IMR-90 (cell line): Measurements from ENCODE around the gene PARD3. TPM values are rescaled to one million over a fixed set of nuclear protein-coding genes. Genes with fewer than 3 reads are reported as not detected.

ENCODE experiments used
- ATAC-seq: fragments of 200-7000 bp; cut with Tn5 transposase; 2 replicates; pipeline ENCODE4 v1.9.1; 2020; ENCODE audit warnings: low read depth, mild to moderate bottlenecking, moderate library complexity
- BruUV-seq: library from RNA; stranded (reverse); fragments of 400-500 nt; replicated peaks from 2 replicates; lab custom pipeline; 2021; lab: Mats Ljungman, UMichigan
- CTCF ChIA-PET: fragments of 300-600 bp; formaldehyde crosslinking; extraction: SDS; loops from one replicate; lab custom pipeline; 2021; ENCODE audit warnings: antibody characterized with exemption; lab: Yijun Ruan, JAX
- POLR2A ChIA-PET: fragments of 300-600 bp; sonication (Branson Sonifier 250); formaldehyde crosslinking; loops from one replicate; lab custom pipeline; 2022; ENCODE audit warnings: antibody characterized with exemption; ENCODE audit not compliant: unreplicated experiment; lab: Charles Lee
- DNase-seq: peaks from one replicate; pipeline ENCODE4 v3.0.0; 2013
- H2AFZ ChIP-seq: replicated peaks from 2 replicates; pipeline ENCODE3; 2013; ENCODE audit warnings: low read length, mild to moderate bottlenecking; ENCODE audit not compliant: poor library complexity
- H2AK5ac ChIP-seq: 2 replicates; pipeline ENCODE4 v1.6.1; 2013; ENCODE audit warnings: low read depth, low read length, inconsistent platforms
- H2AK9ac ChIP-seq: replicated peaks from 2 replicates; pipeline ENCODE3; 2013; ENCODE audit warnings: mild to moderate bottlenecking, low read depth, low read length, moderate library complexity; ENCODE audit not compliant: poor library complexity
- H2BK120ac ChIP-seq: 2 replicates; pipeline ENCODE4 v1.6.1; 2013; ENCODE audit warnings: low read depth, low read length, inconsistent platforms
- H2BK15ac ChIP-seq: 3 replicates; pipeline ENCODE4 v1.6.1; 2013; ENCODE audit warnings: low read depth, low read length, inconsistent platforms
- H2BK20ac ChIP-seq: 2 replicates; pipeline ENCODE4 v1.6.1; 2013; ENCODE audit warnings: low read depth, mild to moderate bottlenecking, inconsistent platforms, low read length, moderate library complexity
- H2BK5ac ChIP-seq: 2 replicates; pipeline ENCODE4 v1.6.1; 2013; ENCODE audit warnings: mild to moderate bottlenecking, low read depth, low read length, inconsistent platforms; ENCODE audit not compliant: poor library complexity, severe bottlenecking
- H3K14ac ChIP-seq: replicated peaks from 2 replicates; pipeline ENCODE4 v1.6.1; 2013; ENCODE audit warnings: low read depth, low read length, inconsistent platforms
- H3K18ac ChIP-seq: 2 replicates; pipeline ENCODE4 v1.6.1; 2013; ENCODE audit warnings: low read depth, low read length, control low read depth
- H3K23ac ChIP-seq: 2 replicates; pipeline ENCODE4 v1.6.1; 2013; ENCODE audit warnings: low read depth, low read length, inconsistent platforms
- H3K27ac ChIP-seq: 2 replicates; pipeline ENCODE4 v1.5.1; 2013; ENCODE audit warnings: mild to moderate bottlenecking, control low read depth, low read length; ENCODE audit not compliant: insufficient read depth
- H3K27me3 ChIP-seq: 2 replicates; pipeline ENCODE4 v1.6.1; 2013; ENCODE audit warnings: low read length; ENCODE audit not compliant: control insufficient read depth, insufficient read depth
- H3K36me3 ChIP-seq: 2 replicates; pipeline ENCODE4 v1.6.1; 2013; ENCODE audit warnings: low read length, mixed read lengths; ENCODE audit not compliant: control insufficient read depth, insufficient read depth
- H3K4ac ChIP-seq: 2 replicates; pipeline ENCODE4 v1.6.1; 2013; ENCODE audit warnings: low read depth, low read length, inconsistent platforms
- H3K4me1 ChIP-seq: 2 replicates; pipeline ENCODE4 v1.6.1; 2013; ENCODE audit warnings: low read length, mixed read lengths; ENCODE audit not compliant: control insufficient read depth, insufficient read depth
- H3K4me2 ChIP-seq: 2 replicates; pipeline ENCODE4 v1.6.1; 2013; ENCODE audit warnings: low read depth, mild to moderate bottlenecking, control low read depth, low read length, moderate library complexity
- H3K4me3 ChIP-seq: 2 replicates; pipeline ENCODE4 v1.5.1; 2013; ENCODE audit warnings: low read depth, mild to moderate bottlenecking, control low read depth, low read length, moderate library complexity; ENCODE audit not compliant: insufficient read depth
- H3K56ac ChIP-seq: 2 replicates; pipeline ENCODE4 v1.6.1; 2013; ENCODE audit warnings: low read length, inconsistent platforms; ENCODE audit not compliant: insufficient read depth; ENCODE audit errors: extremely low read depth
- H3K79me1 ChIP-seq, 2 experiments: 2 replicates each; pipeline ENCODE4 v1.6.1; 2013; ENCODE audit warnings: low read length in 2 of 2, inconsistent platforms in 1 of 2, low read depth in 1 of 2
- H3K9ac ChIP-seq: 2 replicates; pipeline ENCODE4 v1.6.1; 2013; ENCODE audit warnings: low read depth, low read length, control low read depth
- H3K9me1 ChIP-seq: 2 replicates; pipeline ENCODE4 v1.6.1; 2013; ENCODE audit warnings: low read length, inconsistent platforms; ENCODE audit not compliant: insufficient read depth
- H3K9me3 ChIP-seq: 2 replicates; pipeline ENCODE4 v1.6.1; 2013; ENCODE audit warnings: low read length; ENCODE audit not compliant: control insufficient read depth, insufficient read depth
- H4K20me1 ChIP-seq: 2 replicates; pipeline ENCODE4 v1.6.1; 2013; ENCODE audit warnings: low read length, inconsistent platforms; ENCODE audit not compliant: insufficient read depth
- H4K5ac ChIP-seq: 2 replicates; pipeline ENCODE4 v1.6.1; 2013; ENCODE audit warnings: mild to moderate bottlenecking, low read depth, low read length, control low read depth
- H4K8ac ChIP-seq, 2 experiments: 2 replicates each; pipeline ENCODE4 v1.6.1; 2013; ENCODE audit warnings: low read depth in 2 of 2, low read length in 2 of 2, control low read depth in 1 of 2, inconsistent platforms in 1 of 2
- H4K91ac ChIP-seq: 2 replicates; pipeline ENCODE4 v1.6.1; 2013; ENCODE audit warnings: low read depth, low read length, inconsistent platforms; ENCODE audit not compliant: insufficient read depth
- BHLHE40 ChIP-seq: fragments of 150-350 bp; IDR thresholded peaks from 2 replicates; pipeline ENCODE4 v1.6.1; 2016; ENCODE audit warnings: mild to moderate bottlenecking, low read depth, low read length
- CHD1 ChIP-seq: IDR thresholded peaks from 2 replicates; pipeline ENCODE4 v1.6.1; 2012; ENCODE audit warnings: low read depth, low read length, improper control_type of control experiment
- CTCF ChIP-seq: conservative IDR thresholded peaks from 2 replicates; pipeline ENCODE4 v1.5.1; 2012; ENCODE audit warnings: mild to moderate bottlenecking, low read depth, low read length, improper control_type of control experiment
- NFE2L2 ChIP-seq: fragments of 150-350 bp; IDR thresholded peaks from 2 replicates; pipeline ENCODE4 v1.6.1; 2016; ENCODE audit warnings: low read depth, mild to moderate bottlenecking, low read length
- WGBS, 2 experiments: methylation state at CpG; one replicate each; pipeline versions ENCODE4 v1.1.5 to v1.1.7; 2013; ENCODE audit warnings: missing lambda C conversion rate in 2 of 2; ENCODE audit not compliant: insufficient read length in 1 of 2; ENCODE audit errors: extremely low coverage in 2 of 2; 5-methylcytosine and 5-hydroxymethylcytosine counted together
- dilution Hi-C: fragments of 300-500 bp; cut with HindIII; formaldehyde crosslinking; loops from one replicate; pipeline ENCODE4 v1.14.3; 2018; ENCODE audit warnings: low sequenced_read_pairs; ENCODE audit not compliant: unreplicated experiment
- in situ Hi-C: fragments of 300-500 bp; cut with MboI; formaldehyde crosslinking; loops from 3 replicates; pipeline ENCODE4 v1.14.3; 2019; ENCODE audit warnings: low sequenced_read_pairs, inconsistent platforms, mixed read lengths
- intact Hi-C: fragments of 100-400 bp; cut with micrococcal nuclease; formaldehyde crosslinking; loops from 2 replicates; pipeline ENCODE4 v1.10.0; 2022
- polyA plus RNA-seq, 3 experiments: library from polyadenylated mRNA; depleted of rRNA; stranded (reverse); fragments of >200 nt; gene quantifications; 2 replicates each; pipeline ENCODE4 v1.2.3, GENCODE V29; 2012; ENCODE audit warnings: low replicate concordance in 1 of 3
- total RNA-seq: library from RNA; depleted of rRNA; stranded (reverse); fragments of >200 nt; gene quantifications from 2 replicates; pipeline ENCODE4 v1.2.3, GENCODE V29; 2012

Gene PARD3
- total and polyA plus RNA-seq, 2 of the 4 experiments (the other 2 are of a cell fraction), result 14.6 to 37.5 TPM

GRCh38 chr10:34407324-34407805 lies 407.7 kb downstream of the PARD3 start:
- H2BK5ac ChIP-seq, result no peak overlapping the region
- peaks cover 9% of the 10 kb centered on the region for H3K4me1 ChIP-seq
- ChIA-PET POLR2A (no interaction called here), CTCF (no interaction called here)
- no peak for ATAC-seq
- in situ Hi-C loops (no loop called here), dilution Hi-C loops (no loop called here), intact Hi-C loops (loop anchor here (2.0 kb wide), 1 partner anchor 13 kb away; no protein-coding TSS in a partner anchor)
- no peak overlapping the region for H4K8ac ChIP-seq
- H2AFZ ChIP-seq, result peak overlapping the region; percentile 53
- no peak overlapping the region for H3K56ac ChIP-seq
- H2BK120ac ChIP-seq, result no peak overlapping the region
- no peaks in the 10 kb centered on the region for H3K9me3 ChIP-seq
- DNase-seq, result peak; percentile 64
- BruUV-seq, result no TSS peak
- H3K14ac ChIP-seq, result 0 out of 2 replicates have a peak overlapping the region, but pooled peaks have one; percentile 19
- no peak overlapping the region for H4K5ac ChIP-seq
- no peak overlapping the region for H3K4me2 ChIP-seq
- no peak overlapping the region for H3K4me3 ChIP-seq
- WGBS, 2 experiments, result 90% methylated on average over 5 of the region's 7 CpGs; no CpG with 5 or more reads in 1 of the 2 experiments
- H2BK15ac ChIP-seq, result no peak overlapping the region
- H2AK9ac ChIP-seq, result no peak overlapping the region
- H3K23ac ChIP-seq, result no peak overlapping the region
- no peak overlapping the region for H3K9ac ChIP-seq
- H3K18ac ChIP-seq, result no peak overlapping the region
- peaks cover 7% of the 10 kb centered on the region; the same call in 1 of the 2 replicates for H4K20me1 ChIP-seq
- H3K36me3 ChIP-seq, result no peaks in the 10 kb centered on the region
- H3K27me3 ChIP-seq, result no peaks in the 10 kb centered on the region
- TF ChIP-seq BHLHE40, result no peak
- TF ChIP-seq CHD1, result no peak
- no peak for TF ChIP-seq CTCF
- no peak for TF ChIP-seq NFE2L2
- peak overlapping the region; percentile 21; the same call in 1 of the 2 replicates for H3K4ac ChIP-seq
- H3K79me1 ChIP-seq, result peaks cover 0 to 11% of the 10 kb centered on the region in 2 experiments; a peak in 2 of 4 replicates
- no peak overlapping the region; the same call in 1 of the 2 replicates for H2AK5ac ChIP-seq
- H2BK20ac ChIP-seq, result no peak overlapping the region
- peaks cover 7% of the 10 kb centered on the region for H3K9me1 ChIP-seq
- no peak overlapping the region for H4K91ac ChIP-seq
- H3K27ac ChIP-seq, result no peak overlapping the region
